Colon (tissue), 2 donors: Measurements from ENCODE around the gene ATG2A.

Source experiments
- FAIRE-seq: peaks from 2 replicates; lab custom pipeline; 2012; peaks lifted over from hg19 to GRCh38; lab: Jason Lieb, UNC
- donor health status: control.
- donor health status: control.

ATG2A gene

GRCh38 chr11:64923944-64924909 is 7.2 kb upstream of the ATG2A start, which contains the start of gene PPP2R5B:
Gene PPP2R5B, plus strand, starts transcription at chr11:64924689. Its CDS starts 1,046 bp downstream, at chr11:64925735.
- FAIRE-seq = no peak

DNA sequence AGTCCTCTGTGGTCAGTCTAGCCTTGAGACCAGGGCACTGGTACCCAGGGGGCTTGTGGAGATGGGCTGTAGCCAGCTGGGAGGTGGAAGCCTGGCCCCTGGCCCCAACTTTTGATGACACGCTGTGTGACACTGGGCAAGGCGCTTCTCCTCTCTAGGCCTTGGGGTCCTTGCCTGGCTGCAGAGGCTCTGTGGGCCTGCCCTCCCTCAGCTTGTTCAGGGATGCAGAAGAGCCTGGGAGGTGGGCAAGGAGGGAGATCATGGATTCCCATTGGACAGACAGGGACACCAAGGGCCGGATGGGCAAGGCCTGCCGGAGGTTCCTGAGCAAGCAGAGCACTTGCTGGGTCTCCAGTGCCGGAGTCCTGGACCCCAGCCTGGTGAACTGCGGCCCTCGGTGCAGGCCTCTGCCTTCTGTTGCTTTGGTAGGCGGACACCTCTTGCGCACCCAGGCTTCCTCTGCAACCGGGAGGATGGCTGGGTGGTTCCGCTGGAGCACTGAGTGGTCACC is 6.2 kb upstream of the ATG2A start:
- no peak for FAIRE-seq

DNA sequence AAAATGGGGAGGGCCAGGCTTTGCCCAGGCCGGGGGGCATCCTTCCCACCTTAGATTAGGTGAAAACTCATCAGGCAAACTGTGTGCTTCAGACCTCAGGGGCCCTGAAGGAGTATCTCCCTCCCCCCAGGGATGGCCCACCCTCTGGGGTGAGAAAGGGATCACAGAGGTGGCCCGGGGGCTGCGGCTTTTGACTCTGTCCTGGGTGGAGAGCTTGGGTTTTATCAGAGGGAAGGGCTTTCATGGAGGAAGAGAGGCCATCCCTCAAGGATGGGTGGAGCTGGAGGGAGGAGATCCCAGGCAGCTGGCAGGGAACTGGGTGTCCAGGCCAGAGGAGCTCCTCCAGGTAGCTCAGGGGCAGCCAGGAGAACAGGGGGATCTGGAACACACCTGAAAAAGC is 4.4 kb upstream of the ATG2A start:
- no peak for FAIRE-seq

GRCh38 chr11:64920124-64920523 is 3.1 kb upstream of the ATG2A start:
- FAIRE-seq = no peak

- FAIRE-seq = no peak
Measured at GRCh38 chr11:64919627-64920026, 2.6 kb upstream of the ATG2A start.

DNA sequence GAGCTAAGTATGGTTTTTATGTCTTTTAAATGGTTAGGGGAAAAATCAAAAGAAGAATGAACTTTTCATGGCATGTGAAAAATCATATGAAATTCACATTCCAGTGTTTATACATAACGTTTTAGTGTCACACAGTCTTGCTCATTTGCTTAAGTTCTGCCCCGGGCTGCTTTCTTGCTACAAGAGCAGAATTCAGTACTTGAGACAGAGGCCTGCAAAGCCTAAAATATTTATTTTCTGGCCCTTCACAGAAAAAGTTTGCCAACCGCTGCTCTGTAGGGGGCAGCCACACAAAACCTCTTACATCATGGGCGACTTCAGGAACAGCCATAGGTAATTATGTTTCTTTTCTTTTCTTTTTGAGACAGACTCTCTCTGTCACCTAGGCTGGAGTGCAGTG is 1.0 kb upstream of the ATG2A start:
- no peak for FAIRE-seq

DNA sequence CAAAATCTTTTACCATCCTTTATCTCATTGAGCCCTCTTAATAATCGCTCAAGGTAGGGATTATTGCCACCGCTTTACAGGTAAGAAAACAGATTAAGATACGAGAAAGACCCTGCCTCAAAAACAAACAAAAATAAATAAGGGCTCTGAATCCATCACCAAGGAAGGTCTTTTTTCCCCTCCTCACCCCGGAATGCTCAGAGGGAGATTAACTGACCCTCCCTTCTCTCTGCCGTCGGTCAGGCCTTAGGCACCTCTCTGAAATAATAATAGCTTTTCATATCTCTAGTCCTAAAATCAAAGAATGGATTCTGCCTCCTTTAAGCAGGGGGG is 620 bp upstream of the ATG2A start:
- FAIRE-seq = no peak

DNA sequence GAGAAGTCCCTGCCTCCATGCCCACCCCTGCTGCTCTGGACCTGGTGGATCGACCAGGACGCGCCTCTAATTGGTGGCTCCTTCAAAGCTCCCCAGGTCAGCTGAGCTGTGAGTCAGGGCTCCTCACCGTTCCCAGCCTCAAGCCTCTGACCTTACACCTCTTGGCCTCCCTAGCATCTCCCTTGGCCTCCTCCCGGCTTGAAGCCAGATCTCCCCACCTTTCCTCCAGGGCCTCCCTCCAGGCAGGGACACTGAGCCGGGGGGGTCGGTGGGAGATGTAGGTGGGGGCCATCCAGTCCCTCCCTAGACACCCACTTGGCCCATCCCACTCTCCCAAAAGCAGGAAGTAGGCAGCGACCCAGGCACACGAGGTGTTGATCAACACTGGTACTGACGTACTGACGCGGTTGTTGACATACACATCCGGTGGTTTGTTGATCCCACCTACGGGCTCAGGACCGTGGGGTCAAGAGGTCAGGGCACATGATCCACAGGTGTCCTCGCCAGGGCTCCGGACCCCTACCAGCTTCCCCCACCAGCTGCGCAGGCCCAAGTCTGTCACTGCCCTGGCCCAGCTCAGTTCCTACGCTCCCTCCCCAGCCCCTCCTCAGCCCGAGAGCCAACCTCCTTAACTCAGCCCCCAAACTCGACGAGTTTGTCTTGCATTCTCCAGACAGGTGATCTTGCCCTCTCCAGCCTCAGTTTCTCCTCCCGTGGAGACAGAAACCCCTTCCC is 802 bp downstream of the ATG2A start:
- FAIRE-seq = no peak

- FAIRE-seq = no peak
Measured at GRCh38 chr11:64915376-64915887, 1.6 kb downstream of the ATG2A start.

DNA sequence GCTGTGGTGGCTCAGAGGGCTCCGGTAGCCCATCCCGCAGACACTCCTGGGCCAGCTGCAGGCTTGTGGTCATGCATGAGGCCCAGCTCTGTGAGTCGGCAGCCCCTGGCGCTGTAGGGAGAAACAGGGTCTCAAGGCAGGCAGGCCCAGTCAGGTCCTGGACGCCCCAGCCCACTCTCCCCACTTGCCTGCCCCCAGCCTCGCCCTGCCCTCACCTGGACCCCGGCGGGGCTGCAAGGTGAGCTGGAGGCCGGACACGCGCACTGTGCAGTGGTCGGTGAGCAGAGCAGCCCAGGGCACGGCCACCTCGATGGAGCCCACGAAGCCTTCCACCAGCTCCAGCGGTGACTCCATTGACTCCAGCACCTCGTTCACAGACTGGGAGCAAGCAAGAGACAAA is 2.9 kb downstream of the ATG2A start:
- FAIRE-seq = no peak

- no peak for FAIRE-seq
Measured at GRCh38 chr11:64913171-64913727, 3.8 kb downstream of the ATG2A start.

DNA sequence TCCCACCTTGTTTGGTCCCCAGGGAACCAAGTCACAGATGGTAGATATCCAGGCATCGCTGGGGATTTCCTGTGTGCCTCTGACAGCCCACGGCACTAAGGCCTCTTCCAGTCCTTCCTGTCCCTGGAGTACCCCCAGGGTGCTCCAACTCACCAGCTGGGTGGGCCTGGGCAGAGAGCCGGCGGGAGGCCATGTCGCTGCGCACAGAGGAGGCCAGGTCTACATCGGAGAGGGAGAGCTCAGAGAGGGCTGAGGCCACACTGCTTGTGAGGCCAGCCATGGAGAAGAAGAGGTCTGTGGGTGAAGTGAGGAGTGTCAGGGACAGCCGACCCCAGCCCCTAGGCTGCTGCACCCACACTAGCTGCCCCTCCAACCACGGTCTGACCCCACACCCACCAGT is 5.3 kb downstream of the ATG2A start:
- FAIRE-seq = no peak

DNA sequence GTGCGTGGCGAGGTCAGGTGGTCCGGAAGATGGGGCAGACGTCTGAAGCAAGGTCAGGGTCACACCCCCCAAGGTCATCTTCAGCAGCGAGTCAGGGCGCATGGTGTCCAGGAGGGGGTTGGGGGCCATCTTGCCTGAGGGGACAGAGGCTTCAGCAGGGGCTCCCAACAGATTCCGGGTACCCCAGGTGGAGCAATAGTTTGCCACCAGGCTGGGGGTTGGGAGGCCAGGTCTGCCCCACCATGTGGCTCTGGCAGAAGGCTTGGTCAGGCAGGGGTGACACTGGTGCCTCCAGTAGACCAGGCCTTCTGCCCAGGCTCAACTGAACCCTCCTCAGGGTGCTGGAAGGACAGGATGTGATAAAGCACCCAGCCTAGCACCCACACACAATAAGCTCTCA is 5.9 kb downstream of the ATG2A start:
- no peak for FAIRE-seq

- FAIRE-seq = no peak
Measured at GRCh38 chr11:64910451-64911093, 6.4 kb downstream of the ATG2A start.

GRCh38 chr11:64909653-64910343 is 7.2 kb downstream of the ATG2A start:
- no peak for FAIRE-seq

- no peak for FAIRE-seq
Measured at GRCh38 chr11:64908766-64909165, 8.2 kb downstream of the ATG2A start.

GRCh38 chr11:64906314-64906635 is 10.7 kb downstream of the ATG2A start:
- FAIRE-seq = no peak

GRCh38 chr11:64905516-64906313 is 11.3 kb downstream of the ATG2A start:
- no peak for FAIRE-seq

DNA sequence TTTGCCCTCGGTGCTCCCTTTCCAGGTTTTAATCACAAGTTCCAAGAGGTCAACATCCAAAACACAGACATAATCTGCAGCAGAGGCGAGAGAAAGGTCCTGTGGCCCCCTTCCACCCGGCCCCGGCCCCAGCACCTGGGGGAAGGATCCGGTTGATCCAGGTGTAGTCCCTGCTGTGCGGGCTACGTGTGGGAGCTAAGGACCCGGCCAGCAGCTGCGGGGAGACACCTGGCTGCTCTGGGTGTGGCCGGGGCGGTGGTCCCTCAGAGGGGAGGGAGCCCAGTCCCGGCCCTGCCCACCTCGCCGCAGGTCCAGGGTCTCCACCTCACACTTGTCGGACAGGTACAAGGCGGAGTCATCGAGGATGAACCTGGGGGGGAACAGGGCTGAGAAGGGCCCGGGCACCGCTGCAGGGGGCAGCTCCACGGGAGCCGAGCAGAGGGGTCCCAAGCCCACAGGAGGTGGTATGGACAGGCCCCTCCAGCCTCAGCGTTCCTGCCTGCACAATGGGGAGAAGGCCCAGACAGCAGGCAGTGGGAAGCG is 13.6 kb downstream of the ATG2A start:
- no peak for FAIRE-seq

DNA sequence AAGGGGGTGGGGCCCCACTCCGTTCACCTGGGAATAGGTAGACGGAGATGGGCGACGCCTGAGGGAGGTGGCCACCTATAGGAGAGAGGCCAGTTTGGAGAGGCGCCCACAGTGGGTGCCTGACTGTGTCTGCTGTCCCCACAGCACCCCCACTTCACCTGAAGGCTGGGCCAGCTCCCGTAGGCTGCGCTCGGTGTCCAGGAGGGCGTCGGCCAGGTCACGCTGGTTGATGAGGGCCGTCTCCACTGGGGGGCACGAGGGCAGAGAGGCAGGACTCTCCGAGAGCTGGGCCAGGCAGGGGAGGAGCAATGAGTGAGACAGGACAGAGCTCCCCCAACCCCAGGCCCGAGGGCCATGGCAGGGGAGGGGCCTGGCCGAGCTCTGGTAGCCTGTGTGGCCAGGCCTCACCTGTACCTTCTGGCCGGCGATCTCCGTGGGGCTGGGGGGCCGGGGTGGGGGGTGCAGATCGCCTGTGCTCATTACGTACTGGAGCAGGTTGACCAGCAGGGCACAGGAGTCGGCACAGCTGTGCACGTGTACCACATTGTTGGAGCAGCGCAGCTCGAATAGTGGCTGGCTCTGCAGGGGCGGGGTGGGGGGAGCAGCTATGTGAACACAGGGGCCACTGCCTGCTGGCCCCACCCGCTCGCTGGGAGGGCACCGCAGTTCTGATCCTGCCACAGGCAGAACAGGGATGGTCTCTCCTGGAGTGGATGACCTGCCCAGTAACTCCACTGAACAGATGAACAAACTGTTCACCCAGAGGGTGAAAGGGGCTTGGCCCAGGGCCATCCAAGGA is 14.7 kb downstream of the ATG2A start:
- FAIRE-seq = no peak
